BE2C (cell line): Measurements from ENCODE around the gene PRX.

Source experiments
- DNase-seq: peaks from one replicate; pipeline ENCODE4 v3.0.0-alpha.2; 2020
- H3K27me3 ChIP-seq: fragments of 250-450 bp; sonication (Bioruptor Pico); 2 replicates; pipeline ENCODE4 v1.5.1; 2020; ENCODE audit warnings: mild to moderate bottlenecking
- H3K36me3 ChIP-seq: fragments of 250-450 bp; sonication (Bioruptor Pico); 2 replicates; pipeline ENCODE4 v1.5.1; 2020; ENCODE audit warnings: mild to moderate bottlenecking
- H3K4me1 ChIP-seq: fragments of 250-450 bp; sonication (Bioruptor Pico); 2 replicates; pipeline ENCODE4 v1.5.1; 2020
- H3K4me3 ChIP-seq: 2 replicates; pipeline ENCODE4 v1.5.1; 2011; ENCODE audit warnings: low read depth, low read length
- H3K9me3 ChIP-seq: fragments of 250-450 bp; sonication (Bioruptor Pico); 2 replicates; pipeline ENCODE4 v1.5.1; 2020
- TF ChIP-seq, protein P1 (sequence below): IDR thresholded peaks from 2 replicates; pipeline ENCODE4 v1.5.1; 2012; ENCODE audit warnings: mild to moderate bottlenecking, low read depth, low read length

PRX gene

DNA sequence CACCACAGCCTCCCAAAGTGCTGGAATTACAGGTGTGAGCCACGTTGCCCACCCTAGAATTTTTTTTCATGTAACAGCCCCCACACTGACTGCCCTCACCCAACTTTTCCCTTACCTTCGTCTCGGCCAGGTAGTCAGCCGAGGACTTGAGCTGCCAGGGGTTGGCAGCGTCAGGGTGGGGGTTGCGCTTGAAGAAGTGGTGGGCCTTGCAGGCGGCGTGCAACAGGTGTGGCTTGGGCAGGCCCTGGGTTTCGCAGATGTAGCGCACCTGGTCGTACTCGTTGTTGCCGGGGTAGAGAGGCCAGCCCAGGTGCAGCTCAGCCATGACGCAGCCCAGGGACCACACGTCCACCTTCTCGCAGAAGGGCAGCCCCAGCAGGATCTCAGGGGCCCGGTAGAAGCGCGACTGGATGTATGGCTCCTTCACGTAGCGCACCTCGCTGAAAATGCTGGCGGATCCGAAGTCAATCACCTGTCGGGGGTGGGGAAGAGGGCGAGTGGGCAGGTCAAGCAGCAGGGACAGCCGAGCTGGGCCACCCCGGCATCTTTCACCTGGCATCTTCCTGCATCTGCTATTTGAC lies 29.4 kb downstream of the PRX start:
- Histone ChIP-seq H3K4me3 (no peak overlapping the region), H3K27me3 (no peaks in the 10 kb centered on the region), H3K36me3 (0 out of 2 replicates have a peak, but pooled peaks cover 1% of the 10 kb centered on the region), H3K9me3 (no peaks in the 10 kb centered on the region), H3K4me1 (no peaks in the 10 kb centered on the region)
- TF ChIP-seq, protein P1, sequence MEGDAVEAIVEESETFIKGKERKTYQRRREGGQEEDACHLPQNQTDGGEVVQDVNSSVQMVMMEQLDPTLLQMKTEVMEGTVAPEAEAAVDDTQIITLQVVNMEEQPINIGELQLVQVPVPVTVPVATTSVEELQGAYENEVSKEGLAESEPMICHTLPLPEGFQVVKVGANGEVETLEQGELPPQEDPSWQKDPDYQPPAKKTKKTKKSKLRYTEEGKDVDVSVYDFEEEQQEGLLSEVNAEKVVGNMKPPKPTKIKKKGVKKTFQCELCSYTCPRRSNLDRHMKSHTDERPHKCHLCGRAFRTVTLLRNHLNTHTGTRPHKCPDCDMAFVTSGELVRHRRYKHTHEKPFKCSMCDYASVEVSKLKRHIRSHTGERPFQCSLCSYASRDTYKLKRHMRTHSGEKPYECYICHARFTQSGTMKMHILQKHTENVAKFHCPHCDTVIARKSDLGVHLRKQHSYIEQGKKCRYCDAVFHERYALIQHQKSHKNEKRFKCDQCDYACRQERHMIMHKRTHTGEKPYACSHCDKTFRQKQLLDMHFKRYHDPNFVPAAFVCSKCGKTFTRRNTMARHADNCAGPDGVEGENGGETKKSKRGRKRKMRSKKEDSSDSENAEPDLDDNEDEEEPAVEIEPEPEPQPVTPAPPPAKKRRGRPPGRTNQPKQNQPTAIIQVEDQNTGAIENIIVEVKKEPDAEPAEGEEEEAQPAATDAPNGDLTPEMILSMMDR, result no peak
- DNase-seq, result no peak

DNA sequence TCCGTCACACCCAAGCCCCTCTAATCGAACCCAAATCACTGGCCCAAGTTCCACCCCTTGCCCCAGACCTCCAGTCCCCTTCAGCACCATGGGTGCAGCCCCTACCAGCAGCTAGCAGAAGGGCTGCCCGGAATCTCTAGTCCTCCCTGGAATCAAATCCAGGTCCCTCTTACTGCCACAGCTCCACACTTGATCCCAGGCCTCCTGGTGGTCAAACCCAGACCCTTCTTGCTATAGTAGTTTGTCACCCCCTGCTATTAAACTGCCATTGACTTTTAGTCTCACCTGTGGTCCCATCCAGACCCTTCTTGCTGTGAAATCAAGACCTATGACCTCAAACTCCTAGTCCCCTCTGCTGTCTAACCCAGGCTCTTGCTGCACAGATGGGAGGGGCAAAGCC lies 31.9 kb downstream of the PRX start:
- H3K27me3 ChIP-seq, result no peaks in the 10 kb centered on the region
- no peak overlapping the region for H3K4me3 ChIP-seq
- H3K4me1 ChIP-seq, result no peaks in the 10 kb centered on the region
- TF ChIP-seq, protein P1, result peak; percentile 38
- DNase-seq, result no peak
- H3K9me3 ChIP-seq, result no peaks in the 10 kb centered on the region
- H3K36me3 ChIP-seq, result peaks cover 11% of the 10 kb centered on the region

DNA sequence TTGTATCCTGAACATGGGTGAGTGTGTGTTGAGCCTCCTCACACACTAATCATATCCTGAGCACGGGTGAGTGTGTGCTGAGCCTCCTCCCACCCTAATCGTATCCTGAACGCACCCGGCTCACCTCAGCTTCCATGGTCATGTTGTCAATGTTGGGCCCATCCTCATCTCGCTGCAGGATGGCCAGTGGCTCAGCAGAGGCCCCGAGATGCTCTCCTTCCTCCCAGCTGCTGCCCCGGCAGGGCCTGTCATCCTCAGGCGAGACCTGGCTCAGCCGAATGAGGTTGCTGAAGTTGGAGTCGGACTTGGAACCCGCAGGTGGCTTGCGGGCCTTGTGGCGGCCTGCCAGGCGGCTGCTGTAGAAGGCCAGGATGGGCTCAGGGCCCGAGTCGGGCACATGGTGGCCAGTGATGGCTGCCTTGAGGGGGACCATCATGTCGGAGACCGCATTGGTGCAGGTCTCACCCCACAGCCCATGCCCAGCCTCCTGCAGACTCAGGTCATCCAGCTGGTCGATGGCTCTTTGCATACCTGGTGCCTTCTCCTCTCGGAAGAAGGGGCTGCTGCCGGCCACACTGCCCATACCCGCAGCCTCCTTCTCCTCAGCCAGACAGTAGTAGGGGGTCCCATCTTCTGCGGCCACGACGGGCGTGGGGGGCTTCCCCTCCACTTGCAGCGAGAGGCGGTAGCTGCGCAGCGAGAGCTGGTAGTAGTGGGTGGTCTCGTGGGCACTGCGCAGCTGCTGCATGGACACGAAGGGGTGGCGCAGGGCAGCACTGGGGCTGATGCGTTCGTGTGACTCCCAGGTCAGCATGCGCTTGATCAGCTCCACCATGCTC lies 32.8 kb downstream of the PRX start:
- TF ChIP-seq, protein P1, result no peak
- H3K36me3 ChIP-seq, result peaks cover 11% of the 10 kb centered on the region
- H3K4me3 ChIP-seq, result no peak overlapping the region
- no peaks in the 10 kb centered on the region for H3K4me1 ChIP-seq
- no peaks in the 10 kb centered on the region for H3K9me3 ChIP-seq
- H3K27me3 ChIP-seq, result no peaks in the 10 kb centered on the region
- DNase-seq, result no peak

DNA sequence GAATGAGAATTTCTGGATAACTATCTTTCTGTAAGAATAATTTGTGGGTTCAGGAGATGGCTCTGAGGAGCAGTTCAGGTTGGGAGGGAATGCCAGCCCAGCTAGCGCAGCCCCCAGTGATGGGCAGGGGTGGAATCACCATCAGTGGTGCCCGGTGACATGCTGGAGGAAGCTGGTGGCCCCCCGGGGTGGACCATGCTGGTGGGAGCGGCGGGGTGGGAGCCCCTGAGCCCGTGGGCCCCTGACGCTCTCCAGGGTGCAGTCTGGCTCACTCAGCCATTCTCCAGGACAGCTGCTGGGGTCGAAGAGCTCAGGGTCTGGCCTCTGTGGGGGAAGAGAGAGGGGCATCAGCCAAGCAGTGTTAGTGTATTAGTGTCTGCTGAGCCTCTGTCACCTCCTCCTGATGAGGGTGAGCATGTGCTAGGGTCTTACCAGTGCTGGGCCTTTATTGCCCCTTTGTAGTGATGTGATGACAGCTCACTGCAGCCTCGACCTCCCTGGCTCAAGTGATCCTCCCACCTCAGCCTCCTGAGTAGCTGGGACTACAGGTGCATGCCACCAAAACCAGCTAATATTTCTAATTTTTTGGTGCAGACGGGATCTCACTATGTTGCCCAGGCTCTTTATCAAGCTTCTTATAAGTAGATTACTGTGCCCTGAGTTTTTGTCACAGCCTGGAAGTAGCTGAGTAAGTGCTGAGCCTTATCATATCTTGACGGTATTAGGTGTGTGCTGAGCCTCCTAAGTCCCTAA lies 33.6 kb downstream of the PRX start:
- Histone ChIP-seq H3K4me3 (no peak overlapping the region), H3K27me3 (no peaks in the 10 kb centered on the region), H3K9me3 (no peaks in the 10 kb centered on the region), H3K4me1 (no peaks in the 10 kb centered on the region), H3K36me3 (peaks cover 11% of the 10 kb centered on the region)
- no peak for DNase-seq
- TF ChIP-seq, protein P1, result no peak

DNA sequence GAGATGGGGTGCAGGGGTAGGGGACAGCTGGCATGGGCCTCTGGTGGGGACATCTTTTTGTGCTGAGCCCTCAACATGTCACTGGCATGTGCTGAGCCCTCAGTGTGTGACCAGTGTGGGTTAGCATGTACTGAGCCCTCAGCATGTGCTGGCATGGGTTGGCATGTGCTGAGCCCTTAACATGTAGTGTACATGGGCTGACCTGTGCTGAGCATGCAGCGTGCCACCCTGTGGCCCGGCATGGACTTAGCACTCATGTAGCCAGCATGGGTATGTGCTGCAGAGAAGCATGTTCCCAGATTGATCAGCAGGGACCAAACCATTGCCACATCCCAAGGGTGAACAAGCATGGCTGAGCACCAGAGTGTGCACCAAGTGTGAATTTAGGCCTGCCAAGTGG lies 34.7 kb downstream of the PRX start:
- TF ChIP-seq, protein P1, result no peak
- Histone ChIP-seq H3K4me3 (no peak overlapping the region), H3K4me1 (no peaks in the 10 kb centered on the region), H3K9me3 (no peaks in the 10 kb centered on the region), H3K36me3 (peaks cover 15% of the 10 kb centered on the region), H3K27me3 (no peaks in the 10 kb centered on the region)
- no peak for DNase-seq
